HCT116 (cell line): ENCODE data around the gene MAGED1. TPM values are rescaled to one million over a fixed set of nuclear protein-coding genes. Genes with fewer than 3 reads are reported as not detected.

Experiments
- ATAC-seq: fragments of 200-7000 bp; cut with Tn5 transposase; 2 replicates; pipeline ENCODE4 v1.9.1; 2020; ENCODE audit warnings: mild to moderate bottlenecking, moderate library complexity
- BruUV-seq: library from RNA; stranded (reverse); fragments of 400-500 nt; replicated peaks from 2 replicates; lab custom pipeline; 2021; lab: Mats Ljungman, UMichigan
- CTCF ChIA-PET: fragments of 300-600 bp; sonication (Branson Sonifier 250); formaldehyde crosslinking; loops from one replicate; lab custom pipeline; 2021; ENCODE audit warnings: antibody characterized with exemption; lab: Charles Lee
- POLR2A ChIA-PET: fragments of 300-600, 350-600 bp; sonication (Branson Sonifier 250); formaldehyde crosslinking; loops from one replicate; lab custom pipeline; 2021; ENCODE audit warnings: antibody characterized with exemption; lab: Charles Lee
- RAD21 ChIA-PET, 2 experiments: fragments of 300-600 bp; sonication (Branson Sonifier 250); formaldehyde crosslinking; loops; one replicate each; lab custom pipeline; 2023; ENCODE audit warnings: low total read pairs in 2 of 2; ENCODE audit not compliant: uncharacterized antibody in 2 of 2, unreplicated experiment in 2 of 2, low non-redundant PET in 1 of 2; lab: Charles Lee
- DNase-seq: peaks from one replicate; pipeline ENCODE4 v3.0.0-alpha.2; 2010; ENCODE audit warnings: low read depth, low spot score
- H2AFZ ChIP-seq: fragments of 200-600 bp; shearing (Covaris generic), sonication (generic); 2 replicates; pipeline ENCODE4 v1.6.1; 2017; ENCODE audit warnings: low read depth, mixed run types, mixed read lengths, antibody characterized with exemption, low read length; ENCODE audit not compliant: poor library complexity, severe bottlenecking
- H3K27ac ChIP-seq: 2 replicates; pipeline ENCODE4 v1.5.1; 2012; ENCODE audit warnings: low read depth, low read length
- H3K27me3 ChIP-seq: fragments of 200-600 bp; sonication (generic); 2 replicates; pipeline ENCODE4 v1.6.1; 2016; ENCODE audit warnings: mixed run types, low read length, mixed read lengths; ENCODE audit not compliant: insufficient read depth
- H3K36me3 ChIP-seq, 2 experiments: fragments of 200-500 bp in 1 of 2; fragments of 200-600 bp in 1 of 2; sonication (Bioruptor generic) in 1 of 2; sonication (generic) in 1 of 2; 2 replicates each; pipeline versions ENCODE4 v1.5.1 to v1.6.1; 2014 to 2016; ENCODE audit warnings: low read length in 2 of 2, inconsistent platforms in 1 of 2, mixed read lengths in 1 of 2, mixed run types in 1 of 2; ENCODE audit not compliant: insufficient read depth in 2 of 2, control insufficient read depth in 1 of 2
- H3K4me1 ChIP-seq, 2 experiments: fragments of 200-600 bp in 1 of 2; sonication (generic) in 1 of 2; 2 replicates each; pipeline versions ENCODE4 v1.5.1 to v1.6.1; 2012 to 2017; ENCODE audit warnings: low read length in 2 of 2, inconsistent platforms in 1 of 2, mild to moderate bottlenecking in 1 of 2, mixed read lengths in 1 of 2, mixed run types in 1 of 2, moderate library complexity in 1 of 2; ENCODE audit not compliant: insufficient read depth in 2 of 2, control insufficient read depth in 1 of 2
- H3K4me2 ChIP-seq: fragments of 200-600 bp; sonication (generic); 2 replicates; pipeline ENCODE4 v1.6.1; 2017; ENCODE audit warnings: mixed run types, low read length, mixed read lengths
- H3K4me3 ChIP-seq, 2 experiments: fragments of 200-600 bp in 1 of 2; sonication (generic) in 1 of 2; replicated peaks in 1 of 2; 2 replicates each; pipeline ENCODE4 v1.5.1; 2011 to 2016; ENCODE audit warnings: low read length in 2 of 2, control low read depth in 1 of 2, low read depth in 1 of 2, mild to moderate bottlenecking in 1 of 2, mixed read lengths in 1 of 2, mixed run types in 1 of 2
- H3K79me2 ChIP-seq: fragments of 200-600 bp; sonication (generic); 2 replicates; pipeline ENCODE4 v1.6.1; 2017; ENCODE audit warnings: mild to moderate bottlenecking, mixed run types, low read length, moderate library complexity, mixed read lengths; ENCODE audit not compliant: insufficient read depth
- H3K9ac ChIP-seq: fragments of 200-600 bp; sonication (generic); 2 replicates; pipeline ENCODE4 v1.6.1; 2016; ENCODE audit warnings: low read length, mixed read lengths
- H3K9me2 ChIP-seq: fragments of 200-600 bp; sonication (generic), shearing (Covaris generic); 2 replicates; pipeline ENCODE4 v1.6.1; 2017; ENCODE audit warnings: mixed run types, mild to moderate bottlenecking, moderate library complexity; ENCODE audit not compliant: insufficient read depth
- H3K9me3 ChIP-seq, 2 experiments: fragments of 200-500 bp in 1 of 2; fragments of 200-600 bp in 1 of 2; sonication (Bioruptor generic) in 1 of 2; sonication (generic) in 1 of 2; 2 replicates each; pipeline ENCODE4 v1.6.1; 2014 to 2017; ENCODE audit warnings: low read length in 2 of 2, mixed read lengths in 2 of 2, inconsistent platforms in 1 of 2, low read depth in 1 of 2, mild to moderate bottlenecking in 1 of 2, mixed run types in 1 of 2, moderate library complexity in 1 of 2; ENCODE audit not compliant: control insufficient read depth in 1 of 2, insufficient read depth in 1 of 2
- H4K20me1 ChIP-seq: fragments of 200-600 bp; sonication (generic), shearing (Covaris generic); 2 replicates; pipeline ENCODE4 v1.6.1; 2017; ENCODE audit warnings: mixed run types, mild to moderate bottlenecking, moderate library complexity; ENCODE audit not compliant: insufficient read depth
- CEBPB ChIP-seq: IDR thresholded peaks from 2 replicates; pipeline ENCODE4 v1.6.1; 2012; ENCODE audit warnings: low read depth
- EGR1 ChIP-seq: IDR thresholded peaks from 2 replicates; pipeline ENCODE4 v1.6.1; 2012; ENCODE audit warnings: low read depth
- ELF1 ChIP-seq: IDR thresholded peaks from 2 replicates; pipeline ENCODE4 v1.6.1; 2012; ENCODE audit warnings: low read depth, borderline replicate concordance
- EZH2 ChIP-seq: fragments of 200-600 bp; sonication (generic); IDR thresholded peaks from 2 replicates; pipeline ENCODE4 v1.6.1; 2017; ENCODE audit warnings: antibody characterized with exemption, mixed run types
- EZH2phosphoT487 ChIP-seq: fragments of 200-600 bp; IDR thresholded peaks from 2 replicates; pipeline ENCODE4 v1.6.1; 2018; ENCODE audit warnings: antibody characterized with exemption, borderline replicate concordance
- FOSL1 ChIP-seq: IDR thresholded peaks from 2 replicates; pipeline ENCODE4 v1.6.1; 2012; ENCODE audit warnings: low read depth
- JUND ChIP-seq: IDR thresholded peaks from 2 replicates; pipeline ENCODE4 v1.6.1; 2012
- POLR2AphosphoS5 ChIP-seq: IDR thresholded peaks from 2 replicates; pipeline ENCODE4 v1.6.1; 2011; ENCODE audit warnings: mild to moderate bottlenecking, low read depth, low read length, moderate library complexity
- RAD21 ChIP-seq: IDR thresholded peaks from 2 replicates; pipeline ENCODE4 v1.6.1; 2012; ENCODE audit warnings: low read depth, mild to moderate bottlenecking
- SIN3A ChIP-seq: IDR thresholded peaks from 2 replicates; pipeline ENCODE4 v1.6.1; 2012; ENCODE audit warnings: low read depth
- SP1 ChIP-seq: IDR thresholded peaks from 2 replicates; pipeline ENCODE4 v1.6.1; 2012; ENCODE audit warnings: low read depth
- YY1 ChIP-seq: IDR thresholded peaks from 2 replicates; pipeline ENCODE4 v1.6.1; 2011; ENCODE audit warnings: low read length, low read depth, moderate library complexity, mild to moderate bottlenecking; ENCODE audit not compliant: insufficient replicate concordance; ENCODE audit errors: extremely low read depth
- intact Hi-C: fragments of 100-400 bp; cut with micrococcal nuclease; formaldehyde crosslinking; loops from 2 replicates; pipeline ENCODE4 v1.10.0; 2022
- total RNA-seq: library from RNA; stranded (reverse); gene quantifications from one replicate; pipeline ENCODE4 v1.2.1, GENCODE V29; 2021; ENCODE audit not compliant: unreplicated experiment
- TF ChIP-seq, protein P1 (sequence below): IDR thresholded peaks from 2 replicates; pipeline ENCODE4 v1.6.1; 2012; ENCODE audit warnings: low read depth
- TF ChIP-seq, protein P2 (sequence below): IDR thresholded peaks from 2 replicates; pipeline ENCODE4 v1.6.1; 2012

MAGED1 gene
- total RNA-seq, 1 experiment from 2014 or later: 82.3 TPM

DNA sequence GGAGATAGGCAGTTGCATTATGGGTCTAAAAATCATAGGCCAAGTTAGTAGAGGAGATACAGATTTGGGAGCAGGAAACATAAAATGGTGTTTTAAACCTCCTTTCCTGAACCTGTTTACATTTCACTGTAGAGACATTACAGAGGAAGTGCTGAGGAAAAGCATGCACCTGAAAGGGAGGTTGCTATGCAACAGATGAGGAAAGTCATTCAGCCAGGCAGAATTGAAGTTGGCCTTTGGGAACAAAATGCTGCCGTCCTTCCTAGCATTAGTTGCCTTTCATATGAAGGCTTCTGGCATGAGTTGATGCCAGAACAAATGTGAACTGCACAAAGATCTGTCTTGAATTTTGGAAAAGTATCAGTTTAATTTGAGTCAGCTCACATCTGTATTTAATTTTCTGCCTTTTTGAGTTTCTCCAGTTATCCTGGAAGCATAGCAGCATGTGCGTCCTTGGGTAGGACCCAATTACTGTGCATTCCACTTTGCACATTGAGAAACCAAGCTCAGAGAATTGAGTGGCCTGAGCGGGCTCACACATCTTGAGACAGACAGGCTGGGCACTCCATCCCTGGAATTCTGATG, 38.2 kb downstream of the MAGED1 start:
- Histone ChIP-seq H3K27ac (no peak overlapping the region), H2AFZ (no peak overlapping the region), H4K20me1 (no peaks in the 10 kb centered on the region), H3K4me1 (no peaks in the 10 kb centered on the region), H3K79me2 (no peaks in the 10 kb centered on the region), H3K9me2 (no peaks in the 10 kb centered on the region), H3K36me3 (no peaks in the 10 kb centered on the region), H3K9me3 (no peaks in the 10 kb centered on the region), H3K4me3 (no peak overlapping the region), H3K9ac (no peak overlapping the region), H3K27me3 (no peaks in the 10 kb centered on the region), H3K4me2 (no peak overlapping the region)
- ChIA-PET CTCF (no interaction called here), RAD21 (no interaction called here), POLR2A (no interaction called here)
- TF ChIP-seq JUND (no peak), EGR1 (no peak), POLR2AphosphoS5 (no peak), FOSL1 (no peak), YY1 (no peak), ELF1 (no peak), CEBPB (no peak), SP1 (no peak), EZH2 (no peak), EZH2phosphoT487 (no peak), RAD21 (no peak), SIN3A (no peak)
- TF ChIP-seq, protein P1, sequence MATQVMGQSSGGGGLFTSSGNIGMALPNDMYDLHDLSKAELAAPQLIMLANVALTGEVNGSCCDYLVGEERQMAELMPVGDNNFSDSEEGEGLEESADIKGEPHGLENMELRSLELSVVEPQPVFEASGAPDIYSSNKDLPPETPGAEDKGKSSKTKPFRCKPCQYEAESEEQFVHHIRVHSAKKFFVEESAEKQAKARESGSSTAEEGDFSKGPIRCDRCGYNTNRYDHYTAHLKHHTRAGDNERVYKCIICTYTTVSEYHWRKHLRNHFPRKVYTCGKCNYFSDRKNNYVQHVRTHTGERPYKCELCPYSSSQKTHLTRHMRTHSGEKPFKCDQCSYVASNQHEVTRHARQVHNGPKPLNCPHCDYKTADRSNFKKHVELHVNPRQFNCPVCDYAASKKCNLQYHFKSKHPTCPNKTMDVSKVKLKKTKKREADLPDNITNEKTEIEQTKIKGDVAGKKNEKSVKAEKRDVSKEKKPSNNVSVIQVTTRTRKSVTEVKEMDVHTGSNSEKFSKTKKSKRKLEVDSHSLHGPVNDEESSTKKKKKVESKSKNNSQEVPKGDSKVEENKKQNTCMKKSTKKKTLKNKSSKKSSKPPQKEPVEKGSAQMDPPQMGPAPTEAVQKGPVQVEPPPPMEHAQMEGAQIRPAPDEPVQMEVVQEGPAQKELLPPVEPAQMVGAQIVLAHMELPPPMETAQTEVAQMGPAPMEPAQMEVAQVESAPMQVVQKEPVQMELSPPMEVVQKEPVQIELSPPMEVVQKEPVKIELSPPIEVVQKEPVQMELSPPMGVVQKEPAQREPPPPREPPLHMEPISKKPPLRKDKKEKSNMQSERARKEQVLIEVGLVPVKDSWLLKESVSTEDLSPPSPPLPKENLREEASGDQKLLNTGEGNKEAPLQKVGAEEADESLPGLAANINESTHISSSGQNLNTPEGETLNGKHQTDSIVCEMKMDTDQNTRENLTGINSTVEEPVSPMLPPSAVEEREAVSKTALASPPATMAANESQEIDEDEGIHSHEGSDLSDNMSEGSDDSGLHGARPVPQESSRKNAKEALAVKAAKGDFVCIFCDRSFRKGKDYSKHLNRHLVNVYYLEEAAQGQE: no peak
- TF ChIP-seq, protein P2, sequence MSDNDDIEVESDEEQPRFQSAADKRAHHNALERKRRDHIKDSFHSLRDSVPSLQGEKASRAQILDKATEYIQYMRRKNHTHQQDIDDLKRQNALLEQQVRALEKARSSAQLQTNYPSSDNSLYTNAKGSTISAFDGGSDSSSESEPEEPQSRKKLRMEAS: no peak
- BruUV-seq: no TSS peak
- DNase-seq: no peak
- intact Hi-C loops: no loop called here
- no peak for ATAC-seq

Other genes with a start within 250 kb of the MAGED1 start
- not detected for gene CENPVL2, start 210.8 kb upstream of the MAGED1 start, total RNA-seq
- gene CENPVL1, start 183.1 kb upstream of the MAGED1 start, total RNA-seq: not detected
- gene GSPT2, start 150.2 kb upstream of the MAGED1 start, total RNA-seq: not detected
- gene MAGED4B, start 175.6 kb downstream of the MAGED1 start, total RNA-seq: 0.52 TPM